Lung (tissue), 12 donors: ENCODE measurements around the gene DIDO1. TPM values are rescaled to one million over a fixed set of nuclear protein-coding genes. Genes with fewer than 3 reads are reported as not detected.

Experiments
- ATAC-seq: fragments of 200-7000 bp; cut with Tn5 transposase; one replicate; pipeline ENCODE4 v1.9.1; 2020; ENCODE audit warnings: moderate number of reproducible peaks; ENCODE audit not compliant: insufficient read depth, low FRiP score
- DNase-seq, 3 donors: peaks; one replicate each; pipeline ENCODE4 v3.0.0-alpha.2; 2013 to 2017
- H3K27ac ChIP-seq, 2 donors: one replicate each; pipeline ENCODE4 v1.5.1; 2013; ENCODE audit warnings: mild to moderate bottlenecking in 2 of 2, moderate library complexity in 2 of 2, control low read depth in 1 of 2, inconsistent platforms in 1 of 2, low read depth in 1 of 2, low read length in 1 of 2
- H3K27me3 ChIP-seq, 3 donors: one replicate each; pipeline ENCODE4 v1.5.1; 2013; ENCODE audit warnings: low read length in 2 of 3; ENCODE audit not compliant: control insufficient read depth in 3 of 3, insufficient read depth in 3 of 3
- H3K36me3 ChIP-seq, 4 donors: one replicate each; pipeline ENCODE4 v1.5.1; 2013; ENCODE audit warnings: low read length in 4 of 4, mild to moderate bottlenecking in 1 of 4, moderate library complexity in 1 of 4; ENCODE audit not compliant: control insufficient read depth in 4 of 4, insufficient read depth in 4 of 4
- H3K4me1 ChIP-seq, 5 donors: one replicate each; pipeline ENCODE4 v1.5.1; 2013; ENCODE audit warnings: low read length in 5 of 5, mild to moderate bottlenecking in 2 of 5, moderate library complexity in 1 of 5; ENCODE audit not compliant: control insufficient read depth in 5 of 5, insufficient read depth in 5 of 5
- H3K4me3 ChIP-seq: one replicate; pipeline ENCODE4 v1.5.1; 2013; ENCODE audit warnings: mild to moderate bottlenecking, control low read depth, moderate library complexity
- H3K9ac ChIP-seq, 2 donors: one replicate each; pipeline ENCODE4 v1.5.1; 2013; ENCODE audit warnings: low read length in 2 of 2, control low read depth in 1 of 2; ENCODE audit not compliant: insufficient read depth in 1 of 2
- H3K9me3 ChIP-seq, 4 donors: one replicate each; pipeline ENCODE4 v1.5.1; 2013; ENCODE audit warnings: low read length in 3 of 4, mild to moderate bottlenecking in 1 of 4, moderate library complexity in 1 of 4; ENCODE audit not compliant: control insufficient read depth in 4 of 4, insufficient read depth in 3 of 4
- WGBS, 2 donors: extraction: QIAGEN DNeasy Blood & Tissue Kit; methylation state at CpG; one replicate each; pipeline ENCODE4 v1.1.7; 2013; 5-methylcytosine and 5-hydroxymethylcytosine counted together
- polyA plus RNA-seq, 2 donors: library from polyadenylated mRNA; stranded (reverse); fragments of 200-250 nt; gene quantifications; one replicate each; pipeline ENCODE4 v1.2.1, GENCODE V29; 2013
- total RNA-seq, 2 donors: library from RNA; depleted of rRNA in 1 of 2; stranded (reverse); fragments of >200 nt in 1 of 2; gene quantifications; one replicate each; pipeline ENCODE4 v1.2.1, GENCODE V29; 2014 to 2021
- TF ChIP-seq, protein P1 (sequence below): IDR thresholded peaks from 2 replicates; pipeline ENCODE4 v1.5.1; 2012; ENCODE audit warnings: mild to moderate bottlenecking; ENCODE audit errors: control extremely low read depth, extremely low read depth
- donor health status: control.
- donor health status: control.
- donor health status: Bipolar disorder and iron deficiency.
- donor health status: healthy.
- donor health status: DM: yes; HTN: yes; CAD: no.

DIDO1 gene
- total and polyA plus RNA-seq, 4 donors, result 19.6 to 71.2 (median 35.8) TPM

DNA sequence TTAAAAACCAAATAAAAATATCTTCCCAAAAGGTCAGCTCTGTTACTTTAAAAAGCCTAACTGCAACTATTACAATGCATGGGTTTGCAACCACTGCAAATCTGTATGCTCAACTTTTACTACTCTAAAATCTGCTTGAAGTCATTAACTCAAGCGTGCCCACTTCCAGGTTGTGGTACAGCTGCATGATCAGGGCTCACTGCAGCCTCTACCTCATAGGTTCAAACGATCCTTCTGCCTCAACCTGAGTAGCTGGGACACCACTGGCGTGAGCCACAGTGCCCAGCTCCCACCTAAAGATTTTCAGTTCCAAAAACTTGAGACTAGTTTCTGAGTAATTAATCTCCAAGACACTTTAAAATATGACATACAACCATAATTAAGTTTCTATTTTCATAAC lies 8.2 kb downstream of the DIDO1 start:
- Histone ChIP-seq H3K4me1 (peaks cover 8 to 43% (median 20%) of the 10 kb centered on the region in 5 donors), H3K4me3 (no peak overlapping the region), H3K27me3 (no peaks in the 10 kb centered on the region), H3K36me3 (peaks cover 0 to 4% (median under 1%) of the 10 kb centered on the region in 4 donors), H3K9ac (no peak overlapping the region), H3K27ac (no peak overlapping the region), H3K9me3 (peaks cover 0 to 1% (median 0%) of the 10 kb centered on the region in 4 donors)
- TF ChIP-seq, protein P1, sequence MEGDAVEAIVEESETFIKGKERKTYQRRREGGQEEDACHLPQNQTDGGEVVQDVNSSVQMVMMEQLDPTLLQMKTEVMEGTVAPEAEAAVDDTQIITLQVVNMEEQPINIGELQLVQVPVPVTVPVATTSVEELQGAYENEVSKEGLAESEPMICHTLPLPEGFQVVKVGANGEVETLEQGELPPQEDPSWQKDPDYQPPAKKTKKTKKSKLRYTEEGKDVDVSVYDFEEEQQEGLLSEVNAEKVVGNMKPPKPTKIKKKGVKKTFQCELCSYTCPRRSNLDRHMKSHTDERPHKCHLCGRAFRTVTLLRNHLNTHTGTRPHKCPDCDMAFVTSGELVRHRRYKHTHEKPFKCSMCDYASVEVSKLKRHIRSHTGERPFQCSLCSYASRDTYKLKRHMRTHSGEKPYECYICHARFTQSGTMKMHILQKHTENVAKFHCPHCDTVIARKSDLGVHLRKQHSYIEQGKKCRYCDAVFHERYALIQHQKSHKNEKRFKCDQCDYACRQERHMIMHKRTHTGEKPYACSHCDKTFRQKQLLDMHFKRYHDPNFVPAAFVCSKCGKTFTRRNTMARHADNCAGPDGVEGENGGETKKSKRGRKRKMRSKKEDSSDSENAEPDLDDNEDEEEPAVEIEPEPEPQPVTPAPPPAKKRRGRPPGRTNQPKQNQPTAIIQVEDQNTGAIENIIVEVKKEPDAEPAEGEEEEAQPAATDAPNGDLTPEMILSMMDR, result no peak
- ATAC-seq (no peak), DNase-seq (no peak)
- 39 to 49% methylated on average over 3 of the region's 3 CpGs for WGBS, 2 donors

DNA sequence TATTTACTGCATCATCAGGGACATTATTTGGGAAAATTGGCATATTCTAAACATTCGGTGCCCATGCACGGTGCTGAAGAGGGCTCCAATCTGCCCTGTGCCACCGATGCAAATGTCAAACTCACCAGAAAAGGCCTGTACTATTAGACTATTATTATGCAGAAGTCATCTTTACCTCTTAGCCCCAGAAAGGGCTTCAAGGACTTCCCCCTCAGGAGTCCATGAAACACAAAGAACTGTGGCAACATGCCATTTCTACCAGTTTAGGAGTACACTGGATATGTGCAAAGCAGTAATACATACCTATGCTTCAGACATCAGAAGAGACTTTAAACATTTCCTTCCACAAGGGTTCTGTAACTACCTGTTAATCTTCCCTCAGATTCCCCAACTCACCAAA lies 8.6 kb downstream of the DIDO1 start:
- Histone ChIP-seq H3K9me3 (peaks cover 0 to 1% (median 0%) of the 10 kb centered on the region in 4 donors), H3K36me3 (peaks cover 0 to 6% (median 2%) of the 10 kb centered on the region in 4 donors), H3K9ac (no peak overlapping the region), H3K27me3 (no peaks in the 10 kb centered on the region), H3K27ac (no peak overlapping the region), H3K4me1 (peaks cover 8 to 41% (median 17%) of the 10 kb centered on the region in 5 donors), H3K4me3 (no peak overlapping the region)
- 66 to 70% methylated on average over 3 of the region's 3 CpGs for WGBS, 2 donors
- ATAC-seq, result no peak
- TF ChIP-seq, protein P1, result no peak
- DNase-seq, result no peak

DNA sequence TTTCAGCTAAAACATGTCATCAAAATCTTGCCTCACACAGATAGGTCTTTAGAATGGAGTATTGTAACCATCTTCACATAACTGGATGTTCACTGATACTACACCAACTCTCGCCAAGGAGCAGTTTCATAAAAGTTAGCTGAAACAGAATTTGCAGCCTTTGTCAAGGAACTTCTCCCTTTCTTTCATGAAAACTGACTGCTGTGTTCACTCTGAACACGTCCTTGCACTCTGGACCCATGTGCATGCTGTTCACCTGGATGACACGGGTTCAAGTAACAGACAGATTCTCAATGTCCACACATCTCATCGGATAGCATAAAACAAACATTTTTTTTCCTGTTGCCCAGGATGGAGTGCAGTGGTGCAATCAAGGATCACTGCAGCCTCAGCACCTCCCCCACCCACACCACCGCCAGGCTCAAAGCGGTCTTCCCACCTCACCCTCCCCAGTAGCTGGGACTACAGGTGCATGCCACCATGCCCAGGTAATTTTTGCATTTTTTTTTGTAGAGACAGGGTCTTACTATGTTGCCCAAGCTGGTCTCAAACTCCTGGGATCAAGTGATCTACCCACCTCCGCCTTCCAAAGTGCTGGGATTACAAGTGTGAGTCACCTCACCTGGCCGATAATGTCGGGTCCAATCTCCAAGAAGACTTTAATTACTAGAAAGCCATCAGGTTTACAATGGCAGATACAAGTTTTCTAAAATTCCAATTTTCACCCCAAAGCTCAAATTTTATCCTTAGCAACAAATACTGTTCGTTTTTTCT lies 9.4 kb downstream of the DIDO1 start:
- H3K4me1 ChIP-seq, result peaks cover 8 to 41% (median 16%) of the 10 kb centered on the region in 5 donors
- ATAC-seq, result no peak

More for the DNA sequence above, 9.4 kb downstream of the DIDO1 start:
- no peak for DNase-seq
- Histone ChIP-seq H3K4me3 (no peak overlapping the region), H3K9ac (no peak overlapping the region), H3K9me3 (no peaks in the 10 kb centered on the region), H3K27me3 (no peaks in the 10 kb centered on the region), H3K36me3 (peaks cover 0 to 7% (median 4%) of the 10 kb centered on the region in 4 donors), H3K27ac (no peak overlapping the region)
- 75 to 76% methylated on average over 10 of the region's 10 CpGs for WGBS, 2 donors
- TF ChIP-seq, protein P1, result no peak
